BLaER1 treated with 17β-estradiol and CSF1 and Interleukin-3, amounts not matched to agents 10 nM and 100 nM (cell line): ENCODE results near the gene ZBTB7C.

Source experiments
- H3K27ac ChIP-seq, 11 experiments: shearing (Covaris generic); formaldehyde crosslinking; 2 replicates each; pipeline ENCODE4 v1.8.1; 2022
- H3K27me3 ChIP-seq, 11 experiments: shearing (Covaris generic); formaldehyde crosslinking; 2 replicates each; pipeline ENCODE4 v1.8.1; 2022
- H3K36me3 ChIP-seq, 11 experiments: shearing (Covaris generic); formaldehyde crosslinking; 2 replicates each; pipeline ENCODE4 v1.8.1; 2022
- H3K4me1 ChIP-seq, 10 experiments: shearing (Covaris generic); formaldehyde crosslinking; 2 replicates each; pipeline ENCODE4 v1.8.1; 2022
- H3K4me2 ChIP-seq, 11 experiments: shearing (Covaris generic); formaldehyde crosslinking; 2 replicates each; pipeline ENCODE4 v1.8.1; 2022
- H3K4me3 ChIP-seq, 10 experiments: shearing (Covaris generic); formaldehyde crosslinking; 2 replicates each; pipeline ENCODE4 v1.8.1; 2022
- H3K9ac ChIP-seq, 11 experiments: shearing (Covaris generic); formaldehyde crosslinking; 2 replicates each; pipeline ENCODE4 v1.8.1; 2022
- H3K9me3 ChIP-seq, 11 experiments: shearing (Covaris generic); formaldehyde crosslinking; replicated peaks in 1 of 11; 2 replicates each; pipeline ENCODE4 v1.8.1; 2022
- H4K20me1 ChIP-seq, 11 experiments: shearing (Covaris generic); formaldehyde crosslinking; 2 replicates each; pipeline ENCODE4 v1.8.1; 2022
- Cebpa-rat ChIP-seq, 11 experiments: shearing (Covaris generic); IDR thresholded peaks; 2 replicates each; pipeline ENCODE4 v1.8.1; 2022

ZBTB7C gene

GRCh38 chr18:48263914-48264902, 145.0 kb downstream of the ZBTB7C start:
- Histone ChIP-seq H3K9me3 (peaks cover 0 to 4% (median 0%) of the 10 kb centered on the region in 11 experiments; a peak in 1 of 22 replicates), H3K27me3 (no peaks in the 10 kb centered on the region), H3K4me2 (no peak overlapping the region), H3K27ac (no peak overlapping the region), H3K9ac (no peak overlapping the region), H4K20me1 (no peaks in the 10 kb centered on the region), H3K36me3 (no peaks in the 10 kb centered on the region), H3K4me3 (no peak overlapping the region), H3K4me1 (no peaks in the 10 kb centered on the region)
- no peak for TF ChIP-seq Cebpa-rat (IDR thresholded peaks at IDR 0.05)

- no peak overlapping the region for H3K4me3 ChIP-seq
- H4K20me1 ChIP-seq = no peaks in the 10 kb centered on the region
- H3K4me1 ChIP-seq = no peaks in the 10 kb centered on the region
- TF ChIP-seq Cebpa-rat (IDR thresholded peaks at IDR 0.05) = no peak
- no peak overlapping the region for H3K27ac ChIP-seq
- no peaks in the 10 kb centered on the region for H3K36me3 ChIP-seq
- no peak overlapping the region for H3K4me2 ChIP-seq
- peaks cover 0 to 4% (median 0%) of the 10 kb centered on the region in 11 experiments; a peak in 1 of 22 replicates for H3K9me3 ChIP-seq
- no peak overlapping the region for H3K9ac ChIP-seq
- no peaks in the 10 kb centered on the region for H3K27me3 ChIP-seq
These were observed 145.9 kb downstream of the ZBTB7C start for GRCh38 chr18:48263192-48263853.

- H4K20me1 ChIP-seq = no peaks in the 10 kb centered on the region
- no peak overlapping the region for H3K4me3 ChIP-seq
- no peaks in the 10 kb centered on the region for H3K4me1 ChIP-seq
- no peak overlapping the region for H3K9ac ChIP-seq
- no peak overlapping the region for H3K27ac ChIP-seq
- H3K36me3 ChIP-seq = no peaks in the 10 kb centered on the region
- H3K27me3 ChIP-seq = no peaks in the 10 kb centered on the region
- H3K9me3 ChIP-seq = peaks cover 4 to 24% (median 16%) of the 10 kb centered on the region in 11 experiments; a peak in 16 of 22 replicates
- no peak for TF ChIP-seq Cebpa-rat (IDR thresholded peaks at IDR 0.05)
- H3K4me2 ChIP-seq = no peak overlapping the region
These were observed 148.9 kb downstream of the ZBTB7C start for GRCh38 chr18:48260237-48260636.

GRCh38 chr18:48256848-48257247, 152.3 kb downstream of the ZBTB7C start:
- no peak overlapping the region for H3K9ac ChIP-seq
- H3K4me2 ChIP-seq = no peak overlapping the region
- no peaks in the 10 kb centered on the region for H4K20me1 ChIP-seq
- H3K4me3 ChIP-seq = no peak overlapping the region
- no peaks in the 10 kb centered on the region for H3K4me1 ChIP-seq
- no peaks in the 10 kb centered on the region for H3K27me3 ChIP-seq
- no peaks in the 10 kb centered on the region for H3K36me3 ChIP-seq
- no peak for TF ChIP-seq Cebpa-rat (IDR thresholded peaks at IDR 0.05)
- H3K9me3 ChIP-seq = peaks cover 14 to 32% (median 25%) of the 10 kb centered on the region in 11 experiments; a peak in 20 of 22 replicates
- no peak overlapping the region for H3K27ac ChIP-seq

- Histone ChIP-seq H3K27ac (no peak overlapping the region), H3K4me2 (no peak overlapping the region)
These were observed 155.0 kb downstream of the ZBTB7C start for GRCh38 chr18:48254077-48254602.

GRCh38 chr18:48252525-48252924, 156.7 kb downstream of the ZBTB7C start:
- TF ChIP-seq Cebpa-rat (IDR thresholded peaks at IDR 0.05) = no peak
- Histone ChIP-seq H3K36me3 (no peaks in the 10 kb centered on the region), H3K4me1 (no peaks in the 10 kb centered on the region), H3K9ac (no peak overlapping the region), H3K27ac (no peak overlapping the region), H3K9me3 (peaks cover 14 to 30% (median 22%) of the 10 kb centered on the region in 11 experiments; a peak in 20 of 22 replicates), H3K4me2 (no peak overlapping the region), H3K27me3 (no peaks in the 10 kb centered on the region), H3K4me3 (no peak overlapping the region), H4K20me1 (no peaks in the 10 kb centered on the region)

More at GRCh38 chr18:48254077-48254602, 155.0 kb downstream of the ZBTB7C start:
- Histone ChIP-seq H3K9ac (no peak overlapping the region), H3K36me3 (no peaks in the 10 kb centered on the region), H3K9me3 (peaks cover 14 to 32% (median 25%) of the 10 kb centered on the region in 11 experiments; a peak in 20 of 22 replicates), H3K4me3 (no peak overlapping the region), H3K4me1 (no peaks in the 10 kb centered on the region), H4K20me1 (no peaks in the 10 kb centered on the region), H3K27me3 (no peaks in the 10 kb centered on the region)
- no peak for TF ChIP-seq Cebpa-rat (IDR thresholded peaks at IDR 0.05)

- no peaks in the 10 kb centered on the region for H3K4me1 ChIP-seq
- H3K9ac ChIP-seq = no peak overlapping the region
- no peaks in the 10 kb centered on the region for H3K27me3 ChIP-seq
- no peaks in the 10 kb centered on the region for H3K36me3 ChIP-seq
- H3K4me2 ChIP-seq = no peak overlapping the region
- no peak overlapping the region for H3K27ac ChIP-seq
- no peaks in the 10 kb centered on the region for H4K20me1 ChIP-seq
- H3K4me3 ChIP-seq = no peak overlapping the region
- H3K9me3 ChIP-seq = peaks cover 5 to 19% (median 10%) of the 10 kb centered on the region in 11 experiments; a peak in 19 of 22 replicates
- no peak for TF ChIP-seq Cebpa-rat (IDR thresholded peaks at IDR 0.05)
These were observed 158.3 kb downstream of the ZBTB7C start for GRCh38 chr18:48250918-48251317.

GRCh38 chr18:48250362-48250907, 158.7 kb downstream of the ZBTB7C start:
- no peak for TF ChIP-seq Cebpa-rat (IDR thresholded peaks at IDR 0.05)
- Histone ChIP-seq H3K27me3 (no peaks in the 10 kb centered on the region), H3K4me1 (no peaks in the 10 kb centered on the region), H3K4me2 (no peak overlapping the region), H3K9ac (no peak overlapping the region), H3K9me3 (peaks cover 4 to 19% (median 9%) of the 10 kb centered on the region in 11 experiments; a peak in 17 of 22 replicates), H4K20me1 (no peaks in the 10 kb centered on the region), H3K27ac (no peak overlapping the region), H3K36me3 (no peaks in the 10 kb centered on the region), H3K4me3 (no peak overlapping the region)

- no peak overlapping the region for H3K4me2 ChIP-seq
- no peak overlapping the region for H3K9ac ChIP-seq
- no peak overlapping the region for H3K4me3 ChIP-seq
- H4K20me1 ChIP-seq = no peaks in the 10 kb centered on the region
- no peaks in the 10 kb centered on the region for H3K36me3 ChIP-seq
- no peak overlapping the region for H3K27ac ChIP-seq
- no peaks in the 10 kb centered on the region for H3K27me3 ChIP-seq
- no peak for TF ChIP-seq Cebpa-rat (IDR thresholded peaks at IDR 0.05)
- no peaks in the 10 kb centered on the region for H3K4me1 ChIP-seq
- H3K9me3 ChIP-seq = peaks cover 3 to 19% (median 8%) of the 10 kb centered on the region in 11 experiments; a peak in 17 of 22 replicates
These were observed 159.3 kb downstream of the ZBTB7C start for GRCh38 chr18:48249854-48250253.
